ENCODE results near the gene KCNK1. TPM values are rescaled to one million over a fixed set of nuclear protein-coding genes. Genes with fewer than 3 reads are reported as not detected.
"Not testable (repeated sequence)": the region's sequence is repeated elsewhere in the genome, so short reads cannot be mapped to it uniquely, and the experiment has no call there.

The KCNK1 gene
- total RNA-seq, 1 donor from 2014 or later: 2.3 TPM

DNA sequence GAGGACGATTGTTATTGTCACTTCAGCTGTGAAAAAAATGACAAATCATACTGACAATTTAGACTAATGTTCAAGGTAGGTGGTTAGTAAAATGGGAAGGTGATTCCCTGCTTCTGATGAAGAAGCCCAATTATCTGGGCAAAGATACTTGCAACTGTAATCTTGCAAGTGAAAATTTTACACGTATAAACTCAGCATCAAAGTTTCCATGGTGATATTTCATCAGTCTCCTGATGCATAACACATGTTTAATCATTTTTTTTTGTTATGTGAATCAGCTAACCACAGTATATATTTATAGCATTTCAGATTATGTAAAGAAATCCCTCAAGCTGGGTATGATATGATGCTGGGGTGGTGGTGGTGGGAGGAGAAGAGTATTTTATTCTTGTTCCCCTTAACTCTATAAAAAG, 16.4 kb upstream of the KCNK1 start:
- Mint-ChIP-seq H3K27me3 (peaks cover 2% of the 10 kb centered on the region), H3K27ac (peak overlapping the region; percentile 42), H3K4me3 (no peak overlapping the region), H3K36me3 (ENCODE audit: low read depth) (no peaks in the 10 kb centered on the region), H3K9me3 (no peaks in the 10 kb centered on the region), H3K4me1 (peaks cover 14% of the 10 kb centered on the region)
- no peak for DNase-seq
- intact Hi-C loops (cut with micrococcal nuclease): no loop called here

- intact Hi-C loops (cut with micrococcal nuclease): loop anchor here (1.0 to 2.0 kb wide), 3 partner anchors 13 to 192 kb away; no protein-coding TSS in a partner anchor
- Mint-ChIP-seq H3K27ac (peak overlapping the region; percentile 78), H3K4me3 (peak overlapping the region; percentile 30), H3K27me3 (no peaks in the 10 kb centered on the region), H3K9me3 (peaks cover 3% of the 10 kb centered on the region), H3K4me1 (peaks cover 14% of the 10 kb centered on the region), H3K36me3 (ENCODE audit: low read depth) (no peaks in the 10 kb centered on the region)
- DNase-seq: peak; percentile 66
These were observed 14.9 kb upstream of the KCNK1 start for GRCh38 chr1:233598891-233599541.

DNA sequence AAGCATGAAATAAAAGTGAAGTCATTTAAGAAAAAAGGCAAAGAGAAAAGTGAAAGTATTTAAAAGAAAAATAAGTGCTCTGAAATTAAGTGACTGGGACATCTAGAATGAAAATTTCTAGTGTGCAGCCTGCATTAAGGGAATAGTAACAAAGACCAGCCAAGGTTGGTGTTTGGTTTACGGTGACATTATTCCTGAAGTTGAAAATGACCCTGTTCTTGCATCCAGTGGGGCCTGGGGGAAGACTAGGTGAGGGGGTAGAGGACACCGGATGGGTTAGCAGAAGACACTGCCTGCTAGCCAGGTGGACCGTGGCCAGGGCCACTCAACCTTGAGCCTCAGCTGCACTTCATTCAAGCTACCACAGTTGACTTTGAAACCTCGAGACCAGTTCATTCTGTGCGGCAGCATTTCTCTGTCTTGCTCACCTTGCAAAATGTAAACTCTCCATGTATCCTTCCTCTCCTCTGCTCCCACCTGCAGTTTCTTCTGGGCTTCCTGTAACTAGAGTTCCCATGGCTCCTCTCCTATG, 14.3 kb upstream of the KCNK1 start:
- H3K27me3 Mint-ChIP-seq: peaks cover 3% of the 10 kb centered on the region
- peak overlapping the region; percentile 6 for H3K4me3 Mint-ChIP-seq
- peaks cover 14% of the 10 kb centered on the region for H3K4me1 Mint-ChIP-seq
- H3K9me3 Mint-ChIP-seq: peaks cover 3% of the 10 kb centered on the region
- H3K36me3 Mint-ChIP-seq (ENCODE audit: low read depth): no peaks in the 10 kb centered on the region
- intact Hi-C loops (cut with micrococcal nuclease): loop anchor here (1.0 to 2.0 kb wide), 3 partner anchors 13 to 193 kb away; no protein-coding TSS in a partner anchor
- H3K27ac Mint-ChIP-seq: peak overlapping the region; percentile 42
- peak; percentile 31 for DNase-seq

GRCh38 chr1:233600488-233600887, 13.4 kb upstream of the KCNK1 start:
- no peaks in the 10 kb centered on the region for H3K36me3 Mint-ChIP-seq (ENCODE audit: low read depth)
- H3K9me3 Mint-ChIP-seq: peaks cover 3% of the 10 kb centered on the region
- peak overlapping the region; percentile 13 for H3K27ac Mint-ChIP-seq
- no peak overlapping the region for H3K4me3 Mint-ChIP-seq
- H3K27me3 Mint-ChIP-seq: peaks cover 3% of the 10 kb centered on the region
- intact Hi-C loops (cut with micrococcal nuclease): no loop called here
- H3K4me1 Mint-ChIP-seq: peaks cover 14% of the 10 kb centered on the region
- no peak for DNase-seq

DNA sequence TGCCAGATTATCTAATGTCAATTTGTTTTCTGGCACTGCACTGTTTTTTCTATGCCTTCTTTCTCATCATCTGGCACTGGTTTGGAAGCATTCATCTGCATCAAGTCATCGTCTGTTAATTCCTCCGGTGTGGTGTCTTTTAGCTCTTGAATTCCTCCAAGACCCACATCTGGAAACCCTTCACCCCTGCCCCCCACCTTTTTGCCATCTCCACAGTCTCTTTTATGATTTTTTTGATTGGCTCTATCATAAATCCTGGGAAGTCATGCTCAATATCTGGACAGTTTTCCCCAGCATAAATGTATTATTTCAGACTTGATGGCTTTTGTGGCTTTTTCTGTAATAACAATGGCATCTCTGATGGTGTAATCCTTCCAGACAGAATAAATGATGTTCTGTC, 10.4 kb upstream of the KCNK1 start:
- Mint-ChIP-seq H3K4me3 (no peak overlapping the region), H3K27ac (no peak overlapping the region), H3K4me1 (peaks cover 13% of the 10 kb centered on the region), H3K9me3 (peaks cover 3% of the 10 kb centered on the region), H3K27me3 (peaks cover 9% of the 10 kb centered on the region), H3K36me3 (ENCODE audit: low read depth) (no peaks in the 10 kb centered on the region)
- intact Hi-C loops (cut with micrococcal nuclease): no loop called here
- DNase-seq: no peak

DNA sequence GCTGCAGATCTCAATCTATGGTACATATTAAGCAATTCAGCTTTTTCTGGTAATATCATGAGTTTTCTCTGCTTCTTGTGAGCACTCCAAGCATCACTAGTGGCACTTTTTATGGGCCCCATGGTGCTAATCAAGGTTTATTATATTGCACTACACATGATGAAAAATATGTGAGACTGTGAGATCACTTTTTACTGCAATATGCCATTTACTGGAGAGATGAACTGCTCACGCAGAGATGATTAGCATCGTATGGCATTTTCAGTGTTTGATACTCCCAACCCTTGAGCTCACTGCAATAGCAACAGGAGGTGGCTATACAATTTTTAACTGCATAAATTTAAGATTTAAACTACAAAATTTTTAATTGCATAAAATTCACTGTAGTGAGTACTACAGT, 8.7 kb upstream of the KCNK1 start:
- intact Hi-C loops (cut with micrococcal nuclease): no loop called here
- Mint-ChIP-seq H3K4me1 (peaks cover 5% of the 10 kb centered on the region), H3K4me3 (no peak overlapping the region), H3K9me3 (peaks cover 3% of the 10 kb centered on the region), H3K27ac (no peak overlapping the region), H3K36me3 (ENCODE audit: low read depth) (no peaks in the 10 kb centered on the region), H3K27me3 (peaks cover 20% of the 10 kb centered on the region)
- DNase-seq: no peak

DNA sequence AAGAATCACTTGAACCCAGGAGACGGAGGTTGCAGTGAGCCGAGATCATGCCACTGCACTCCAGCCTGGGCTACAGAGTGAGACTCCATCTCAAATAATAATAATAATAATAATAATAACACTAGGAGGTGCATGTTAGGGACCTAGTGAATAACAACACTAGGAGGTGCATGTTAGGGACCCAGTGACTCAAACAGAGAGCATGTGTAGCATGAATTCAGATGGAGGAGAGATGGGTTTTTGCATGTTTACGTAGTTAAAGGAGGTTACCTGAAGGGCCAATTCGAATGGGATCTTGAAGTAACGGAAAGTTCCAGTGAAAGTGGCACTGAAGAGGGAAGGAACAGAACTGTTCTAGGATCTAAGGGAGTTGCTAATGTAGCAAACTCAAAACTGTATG, 7.1 kb upstream of the KCNK1 start:
- H3K27ac Mint-ChIP-seq: no peak overlapping the region
- intact Hi-C loops (cut with micrococcal nuclease): no loop called here
- H3K4me1 Mint-ChIP-seq: peaks cover 2% of the 10 kb centered on the region
- no peak overlapping the region for H3K4me3 Mint-ChIP-seq
- H3K9me3 Mint-ChIP-seq: peaks cover 3% of the 10 kb centered on the region
- H3K27me3 Mint-ChIP-seq: peaks cover 29% of the 10 kb centered on the region
- H3K36me3 Mint-ChIP-seq (ENCODE audit: low read depth): no peaks in the 10 kb centered on the region
- DNase-seq: no peak

DNA sequence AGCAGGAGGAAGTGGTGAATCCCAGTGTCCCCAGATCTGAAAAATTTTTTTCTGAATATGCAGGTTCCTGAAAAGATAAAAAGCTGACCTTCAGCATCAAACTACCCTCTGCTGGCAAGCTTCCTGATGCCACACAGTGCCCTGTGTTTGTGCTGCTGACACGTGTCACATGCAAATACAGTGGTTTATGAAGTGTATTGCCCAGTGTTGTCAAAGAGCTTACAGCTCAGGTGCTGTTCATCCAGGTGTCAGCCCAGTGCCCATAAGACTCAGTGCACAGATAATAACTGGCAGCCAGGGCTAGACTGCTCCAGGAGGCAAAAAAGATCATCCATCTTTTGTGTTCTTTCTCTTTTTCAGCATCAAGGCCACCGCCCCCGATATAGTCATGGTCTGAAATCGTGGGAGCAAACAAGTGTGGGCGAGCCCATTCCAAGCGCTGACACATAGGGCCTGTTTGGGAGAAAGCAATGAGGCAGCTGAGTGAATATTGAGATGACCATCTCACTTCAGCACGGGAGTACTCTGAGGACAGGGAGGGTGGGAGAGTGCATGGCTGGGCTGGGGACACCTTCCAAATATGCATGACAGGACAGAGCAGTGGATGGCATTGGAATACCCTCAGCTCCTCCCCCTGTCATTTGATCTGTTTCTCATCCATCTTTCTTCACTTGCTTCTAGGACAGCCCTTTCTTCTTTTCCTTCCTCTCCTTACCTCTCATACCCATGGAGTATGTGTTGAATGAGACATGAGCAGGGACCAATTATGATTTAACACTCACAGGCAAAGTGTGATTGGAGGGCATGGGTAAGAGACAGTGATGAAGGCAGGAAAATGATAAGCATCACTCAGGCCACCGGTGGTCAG, 6.4 kb upstream of the KCNK1 start:
- Mint-ChIP-seq H3K9me3 (peaks cover 3% of the 10 kb centered on the region), H3K4me1 (peaks cover 2% of the 10 kb centered on the region), H3K4me3 (no peak overlapping the region), H3K27ac (no peak overlapping the region), H3K36me3 (ENCODE audit: low read depth) (no peaks in the 10 kb centered on the region), H3K27me3 (peaks cover 36% of the 10 kb centered on the region)
- intact Hi-C loops (cut with micrococcal nuclease): no loop called here
- DNase-seq: no peak

GRCh38 chr1:233608988-233609387, 4.9 kb upstream of the KCNK1 start:
- DNase-seq: no peak
- Mint-ChIP-seq H3K4me1 (peaks cover 2% of the 10 kb centered on the region), H3K27me3 (peaks cover 46% of the 10 kb centered on the region), H3K9me3 (no peaks in the 10 kb centered on the region), H3K27ac (no peak overlapping the region), H3K36me3 (ENCODE audit: low read depth) (no peaks in the 10 kb centered on the region), H3K4me3 (no peak overlapping the region)
- intact Hi-C loops (cut with micrococcal nuclease): no loop called here

DNA sequence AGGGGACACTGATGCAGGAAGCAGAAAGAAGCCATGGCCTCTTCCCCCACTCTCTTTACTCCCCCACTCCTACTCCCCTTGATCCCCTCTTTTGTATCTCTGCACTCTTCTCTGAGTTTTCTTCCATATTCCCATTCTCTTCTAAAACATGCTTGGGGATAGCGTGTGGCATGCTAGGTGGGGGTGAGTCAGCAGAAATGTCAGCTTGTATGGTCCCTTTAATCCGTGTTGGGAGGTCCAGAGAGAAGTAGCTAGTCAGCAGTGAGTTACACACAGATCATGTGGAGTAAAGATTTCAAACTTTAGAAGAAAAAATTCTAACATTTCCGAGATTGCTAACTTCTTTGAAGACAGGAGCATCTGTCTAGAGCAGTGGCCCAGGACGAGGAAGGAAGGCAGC, 4.0 kb upstream of the KCNK1 start:
- Mint-ChIP-seq H3K4me1 (peaks cover 7% of the 10 kb centered on the region), H3K27ac (no peak overlapping the region), H3K4me3 (no peak overlapping the region), H3K9me3 (no peaks in the 10 kb centered on the region), H3K36me3 (ENCODE audit: low read depth) (no peaks in the 10 kb centered on the region), H3K27me3 (peaks cover 50% of the 10 kb centered on the region)
- intact Hi-C loops (cut with micrococcal nuclease): no loop called here
- no peak for DNase-seq

GRCh38 chr1:233610628-233611027, 3.3 kb upstream of the KCNK1 start:
- intact Hi-C loops (cut with micrococcal nuclease): no loop called here
- no peaks in the 10 kb centered on the region for H3K36me3 Mint-ChIP-seq (ENCODE audit: low read depth)
- H3K4me1 Mint-ChIP-seq: peaks cover 10% of the 10 kb centered on the region
- H3K27me3 Mint-ChIP-seq: peaks cover 57% of the 10 kb centered on the region
- H3K9me3 Mint-ChIP-seq: no peaks in the 10 kb centered on the region
- no peak overlapping the region for H3K4me3 Mint-ChIP-seq
- no peak for DNase-seq
- H3K27ac Mint-ChIP-seq: no peak overlapping the region

- H3K27ac Mint-ChIP-seq; H3K36me3 Mint-ChIP-seq (ENCODE audit: low read depth); intact Hi-C loops (cut with micrococcal nuclease); H3K9me3 Mint-ChIP-seq; DNase-seq; H3K4me3 Mint-ChIP-seq: not testable (repeated sequence)
- H3K27me3 Mint-ChIP-seq: peaks cover 64% of the 10 kb centered on the region
- H3K4me1 Mint-ChIP-seq: peaks cover 10% of the 10 kb centered on the region
These were observed 2.5 kb upstream of the KCNK1 start for GRCh38 chr1:233611363-233611762.

GRCh38 chr1:233614173-233614742, 352 bp downstream of the KCNK1 start:
- intact Hi-C loops (cut with micrococcal nuclease): no loop called here
- peaks cover 8% of the 10 kb centered on the region for H3K4me1 Mint-ChIP-seq
- no peaks in the 10 kb centered on the region for H3K36me3 Mint-ChIP-seq (ENCODE audit: low read depth)
- H3K27ac Mint-ChIP-seq: peak overlapping the region; percentile 17
- H3K27me3 Mint-ChIP-seq: peaks cover 65% of the 10 kb centered on the region
- no peaks in the 10 kb centered on the region for H3K9me3 Mint-ChIP-seq
- H3K4me3 Mint-ChIP-seq: peak overlapping the region; percentile 78
- DNase-seq: peak; percentile 64

Measured in activated CD4-positive, alpha-beta T cell treated with anti-CD3 and anti-CD28 coated beads, Interleukin-2, amount 10 ng/mL, durations not matched to agents 24 days and 14 days (primary cell).